Activated T-cell treated with anti-CD3 and anti-CD28 coated beads, Interleukin-2, amount 50 U/mL, for 1 hour (primary cell): ENCODE measurements around the gene MID2.
"Not testable (repeated sequence)": the region's sequence is repeated elsewhere in the genome, so short reads cannot be mapped to it uniquely, and the experiment has no call there.

ENCODE experiments used
- DNase-seq: peaks from one replicate; pipeline ENCODE4 v3.0.0-alpha.2; 2020

Gene MID2, protein sequence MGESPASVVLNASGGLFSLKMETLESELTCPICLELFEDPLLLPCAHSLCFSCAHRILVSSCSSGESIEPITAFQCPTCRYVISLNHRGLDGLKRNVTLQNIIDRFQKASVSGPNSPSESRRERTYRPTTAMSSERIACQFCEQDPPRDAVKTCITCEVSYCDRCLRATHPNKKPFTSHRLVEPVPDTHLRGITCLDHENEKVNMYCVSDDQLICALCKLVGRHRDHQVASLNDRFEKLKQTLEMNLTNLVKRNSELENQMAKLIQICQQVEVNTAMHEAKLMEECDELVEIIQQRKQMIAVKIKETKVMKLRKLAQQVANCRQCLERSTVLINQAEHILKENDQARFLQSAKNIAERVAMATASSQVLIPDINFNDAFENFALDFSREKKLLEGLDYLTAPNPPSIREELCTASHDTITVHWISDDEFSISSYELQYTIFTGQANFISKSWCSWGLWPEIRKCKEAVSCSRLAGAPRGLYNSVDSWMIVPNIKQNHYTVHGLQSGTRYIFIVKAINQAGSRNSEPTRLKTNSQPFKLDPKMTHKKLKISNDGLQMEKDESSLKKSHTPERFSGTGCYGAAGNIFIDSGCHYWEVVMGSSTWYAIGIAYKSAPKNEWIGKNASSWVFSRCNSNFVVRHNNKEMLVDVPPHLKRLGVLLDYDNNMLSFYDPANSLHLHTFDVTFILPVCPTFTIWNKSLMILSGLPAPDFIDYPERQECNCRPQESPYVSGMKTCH

DNA sequence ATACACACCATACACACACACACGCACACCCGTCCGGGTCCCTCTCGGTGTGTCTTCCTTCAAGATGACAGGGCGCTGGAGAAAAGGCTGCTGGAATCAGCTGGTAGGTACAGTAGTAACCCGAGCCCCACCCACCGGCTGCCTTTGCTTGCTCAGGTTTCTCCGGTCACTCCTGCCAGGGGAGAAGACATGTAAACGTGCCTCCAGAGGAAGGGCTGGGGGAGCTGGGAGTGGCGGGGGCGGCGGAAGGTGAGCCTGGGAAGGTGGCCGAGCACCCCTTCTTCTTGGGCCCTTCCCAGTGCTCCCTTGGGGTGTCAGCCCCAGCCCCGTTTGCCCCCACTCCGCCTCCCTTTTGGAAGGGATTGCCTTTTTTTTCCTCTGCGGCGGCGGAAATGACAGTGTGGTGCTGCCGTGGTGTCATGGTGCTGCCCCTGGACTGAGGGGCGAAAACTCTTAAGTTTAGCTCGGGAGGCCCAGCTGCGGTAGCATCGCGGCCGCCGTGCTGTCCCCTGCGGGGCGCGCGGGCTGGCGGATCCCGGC lies at the start of gene MID2:
Gene MID2 (plus strand): TSS at position 169 of the 540 bp plus-strand sequence. CDS start 561 bp downstream, outside the sequence.
- DNase-seq: peak; percentile 61

- DNase-seq: peak; percentile 67
Observed at GRCh38 chrX:107776649-107777535, 48.8 kb upstream of the MID2 start.

DNA sequence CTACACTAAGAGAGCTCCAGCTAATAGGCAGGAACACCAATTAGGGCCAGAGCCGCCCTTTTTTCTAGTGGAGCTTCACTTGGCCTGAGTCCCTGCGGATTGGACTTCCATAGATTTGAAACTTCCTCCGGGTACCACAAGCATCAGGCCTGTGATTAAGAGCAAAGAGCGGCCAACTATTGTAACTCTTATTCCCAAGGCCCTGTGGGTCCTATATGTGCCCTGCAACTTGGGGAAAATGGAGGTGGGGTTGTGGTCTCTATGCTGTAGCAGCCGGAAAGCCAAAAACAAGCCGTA lies 48.2 kb upstream of the MID2 start, which contains the start of gene NCBP2L:
Gene NCBP2L (plus strand): TSS at position 198 of the 297 bp plus-strand sequence. CDS start 16,488 bp downstream, outside the sequence.
- DNase-seq: no peak

DNA sequence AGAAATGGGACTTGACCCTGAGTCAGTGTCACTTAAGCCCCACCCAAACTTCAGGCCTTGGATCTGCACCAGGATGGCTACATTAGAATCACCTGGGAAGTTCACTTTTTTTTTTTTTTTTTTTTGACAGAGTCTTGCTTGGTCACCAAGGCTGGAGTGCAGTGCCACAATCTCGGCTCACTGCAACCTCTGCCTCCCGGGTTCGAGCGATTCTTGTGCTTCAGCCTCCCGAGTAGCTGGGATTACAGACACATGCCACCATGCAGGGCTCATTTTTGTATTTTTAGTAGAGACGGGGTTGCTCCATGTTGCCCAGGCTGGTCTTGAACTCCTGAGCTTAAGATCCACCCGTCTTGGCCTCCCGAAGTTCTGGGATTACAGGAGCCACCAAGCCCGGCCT lies 45.1 kb upstream of the MID2 start:
- no peak for DNase-seq

DNA sequence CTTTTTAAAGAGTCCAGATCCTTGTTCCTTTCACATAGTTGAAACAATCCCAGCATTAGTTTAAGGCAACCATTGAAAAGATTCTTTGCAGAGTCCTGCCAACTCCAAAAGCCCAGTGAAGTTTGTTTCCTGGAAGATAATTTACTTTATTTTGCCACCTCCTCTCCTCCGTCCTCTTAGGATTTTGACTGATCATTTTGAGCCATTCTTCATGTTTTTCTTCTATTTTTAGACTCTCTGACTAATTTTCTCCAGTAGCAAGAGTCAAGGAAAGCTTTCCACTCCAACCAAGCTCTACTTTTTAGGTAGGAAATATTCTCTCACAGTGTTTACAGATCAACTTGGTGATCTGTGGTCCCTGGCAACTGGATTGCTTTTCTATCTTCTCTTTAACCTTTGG lies 37.8 kb upstream of the MID2 start:
- DNase-seq: no peak

- DNase-seq: no peak
Observed at GRCh38 chrX:107804427-107804826, 21.2 kb upstream of the MID2 start.

DNA sequence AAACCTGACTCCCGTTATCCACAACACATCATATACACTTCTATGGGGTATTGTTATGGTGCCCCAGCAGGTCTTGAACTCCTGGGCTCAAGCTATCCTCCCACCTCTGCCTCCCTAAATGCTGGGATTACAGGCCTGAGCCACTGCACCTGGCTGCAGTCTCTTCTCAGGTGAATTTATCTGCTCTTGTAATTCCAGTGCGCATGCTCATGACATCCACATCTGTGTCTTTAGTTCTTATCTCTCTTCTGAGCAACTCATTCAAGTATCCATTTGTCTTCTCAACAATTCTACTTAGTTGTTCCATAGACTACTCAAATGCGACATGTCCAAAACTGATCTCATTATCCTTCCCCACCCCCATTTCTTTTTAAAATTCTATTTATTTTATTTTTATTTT lies 20.5 kb upstream of the MID2 start:
- no peak for DNase-seq

GRCh38 chrX:107810053-107810452 lies 15.6 kb upstream of the MID2 start:
- DNase-seq: not testable (repeated sequence)

GRCh38 chrX:107818900-107819521 lies 6.7 kb upstream of the MID2 start:
- no peak for DNase-seq

DNA sequence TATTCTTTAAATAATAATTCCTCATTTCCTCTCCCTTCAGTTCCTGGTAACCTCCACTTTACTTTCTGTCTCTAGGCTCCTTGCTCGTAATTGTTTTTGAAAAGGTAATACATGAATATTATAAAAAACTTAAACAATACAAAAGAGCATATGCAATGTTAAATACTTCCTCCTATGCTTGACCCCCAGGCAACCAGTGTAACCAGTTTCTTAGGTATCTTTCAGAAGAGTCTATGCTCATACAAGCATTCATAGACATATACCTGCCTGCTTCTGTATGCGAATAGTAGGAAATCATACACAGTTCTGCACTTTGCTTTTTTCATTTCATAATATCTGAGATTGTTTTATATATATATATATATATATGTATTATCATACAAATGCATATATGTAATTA lies 2.6 kb upstream of the MID2 start:
- DNase-seq: no peak

- DNase-seq: no peak
Observed at GRCh38 chrX:107823456-107823855, 2.2 kb upstream of the MID2 start.

DNA sequence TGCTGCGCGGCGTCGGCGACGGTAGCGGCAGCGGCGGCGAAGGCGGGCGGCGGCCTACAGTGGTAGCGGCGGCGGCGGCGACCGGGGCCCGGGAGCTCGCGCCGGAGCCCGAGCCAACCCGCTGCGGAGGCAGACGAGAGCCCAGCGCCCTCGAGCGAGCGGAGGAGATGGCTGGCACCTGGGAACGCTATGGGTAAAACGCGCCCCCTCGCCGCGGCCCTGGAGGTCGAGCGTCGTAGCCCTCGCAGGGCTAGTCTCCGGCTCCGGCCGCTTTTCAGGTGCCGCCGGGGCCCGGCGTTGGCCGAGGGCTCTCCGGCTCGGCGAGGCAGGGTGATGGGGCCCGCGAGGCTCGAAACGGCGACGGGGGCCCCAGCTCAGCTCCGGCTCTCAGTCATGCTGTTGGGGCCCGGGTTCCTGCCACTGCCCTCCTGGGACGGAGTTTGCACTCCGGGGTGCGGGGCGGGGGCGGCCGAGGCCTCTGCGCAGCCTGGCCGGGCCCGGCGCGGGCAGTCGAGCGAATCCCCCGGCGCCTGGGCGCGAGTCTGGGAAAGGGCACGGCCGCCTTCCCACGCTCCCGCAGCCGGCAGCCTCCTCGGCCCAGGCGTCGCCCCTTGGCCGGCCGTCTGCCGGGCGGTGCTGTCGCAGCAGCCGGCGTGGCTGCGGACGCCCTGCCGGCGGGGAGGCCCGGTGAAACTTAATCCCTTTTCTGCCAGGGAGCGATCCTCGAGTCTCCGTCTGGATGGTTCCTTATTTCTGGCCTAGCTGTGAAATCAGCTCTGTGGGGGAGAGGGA lies 768 bp downstream of the MID2 start:
- DNase-seq: peak; percentile 60

DNA sequence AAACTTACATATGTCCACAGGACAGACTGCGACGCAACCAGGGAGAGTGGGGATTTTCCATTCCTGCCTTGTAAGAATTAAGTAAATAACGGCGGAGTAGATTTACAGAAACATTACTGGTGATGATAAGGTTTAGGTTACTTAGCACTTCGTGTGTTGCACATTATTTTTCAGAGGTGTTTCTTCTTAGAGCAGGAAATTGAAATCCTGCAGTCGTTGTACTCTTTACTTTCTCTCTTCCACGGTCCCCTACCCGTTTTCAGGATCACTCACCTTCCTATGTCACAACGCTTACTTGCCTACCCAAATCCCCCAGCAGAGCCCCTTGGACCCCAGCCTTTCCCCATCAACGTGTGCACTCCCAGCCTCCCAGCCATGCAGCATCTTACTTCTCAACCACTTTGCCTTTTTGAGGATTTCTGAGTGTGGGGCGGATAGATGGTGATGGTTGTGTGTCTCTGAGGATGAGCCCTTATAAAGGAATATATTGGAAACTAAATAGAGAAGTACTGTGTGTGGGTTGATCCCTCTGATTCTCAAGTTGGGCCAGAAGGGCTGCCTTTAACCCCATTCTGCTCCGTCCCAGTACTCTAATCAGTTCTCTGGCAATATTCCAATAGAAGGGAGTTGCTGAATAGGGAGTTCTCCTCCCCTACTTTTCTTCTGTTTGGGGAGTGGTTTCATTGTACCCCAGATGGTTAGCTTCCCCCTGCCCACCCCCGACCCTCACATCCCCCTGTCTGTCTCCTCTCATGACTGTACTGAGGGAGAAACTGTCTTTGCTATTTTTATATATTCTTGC lies 1.6 kb downstream of the MID2 start:
- no peak for DNase-seq

- DNase-seq: no peak
Observed at GRCh38 chrX:107827852-107828251, 2.2 kb downstream of the MID2 start.

- DNase-seq: no peak
Observed at GRCh38 chrX:107829878-107830277, 4.2 kb downstream of the MID2 start.

- no peak for DNase-seq
Observed at GRCh38 chrX:107831071-107831730, 5.5 kb downstream of the MID2 start.

DNA sequence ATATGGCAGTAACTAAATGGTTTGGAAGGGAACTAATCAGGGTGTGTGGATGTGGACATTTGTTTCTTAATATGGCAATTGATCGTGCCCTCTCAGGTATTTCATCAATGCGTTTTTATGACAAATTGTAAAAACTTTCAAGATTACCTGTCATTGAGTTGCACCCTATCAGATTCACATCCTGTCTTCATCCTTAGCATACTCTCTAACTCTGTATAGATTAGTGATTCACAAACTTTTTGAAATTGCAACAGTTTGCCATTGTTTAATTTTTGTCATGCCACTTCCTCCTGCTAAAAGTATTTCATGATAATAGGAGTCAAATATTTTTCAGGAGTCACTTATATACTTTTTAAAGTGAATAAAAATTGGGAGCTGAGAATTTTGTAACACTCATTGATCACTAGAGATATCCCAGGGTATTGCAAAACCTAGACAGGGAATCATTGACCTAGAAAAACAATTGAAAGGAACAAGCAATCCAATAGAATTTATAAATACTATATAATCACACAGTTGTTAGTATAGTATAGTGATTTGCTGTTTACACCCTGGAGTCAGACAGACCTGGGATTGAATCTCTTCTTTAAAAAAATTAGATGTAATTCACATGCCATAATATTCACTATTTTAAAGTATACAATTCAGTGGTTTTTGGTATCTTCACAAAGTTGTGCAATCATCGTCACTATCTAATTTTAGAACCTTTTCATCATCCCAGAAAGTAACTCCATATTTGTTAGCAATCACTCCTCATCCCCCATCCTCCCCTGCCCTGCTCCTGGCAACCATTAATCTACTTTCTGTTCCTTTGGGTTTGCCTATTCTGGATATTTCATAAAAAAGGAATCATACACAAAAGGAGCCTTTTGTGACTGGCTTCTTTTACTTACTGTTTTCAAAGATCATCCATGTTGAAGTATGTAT lies 8.9 kb downstream of the MID2 start:
- DNase-seq: no peak

DNA sequence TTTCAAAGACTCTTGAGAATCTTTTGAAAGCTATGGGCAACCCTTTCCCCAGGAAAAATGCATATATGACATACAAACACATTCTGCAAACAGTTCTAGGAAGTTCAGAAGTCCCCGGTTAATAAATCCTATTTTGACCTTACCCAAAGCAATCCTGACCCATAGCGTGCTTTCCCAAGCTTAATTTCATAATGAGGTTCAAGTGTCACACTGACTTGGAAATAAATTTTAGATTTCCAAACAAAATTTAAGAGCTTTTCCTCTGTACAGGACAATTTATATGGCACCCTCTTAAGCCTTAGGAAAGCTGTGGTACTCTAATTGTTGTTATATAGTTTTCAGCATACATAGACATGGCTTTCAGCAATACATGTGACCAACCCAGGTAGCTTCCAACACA lies 11.3 kb downstream of the MID2 start:
- DNase-seq: no peak

DNA sequence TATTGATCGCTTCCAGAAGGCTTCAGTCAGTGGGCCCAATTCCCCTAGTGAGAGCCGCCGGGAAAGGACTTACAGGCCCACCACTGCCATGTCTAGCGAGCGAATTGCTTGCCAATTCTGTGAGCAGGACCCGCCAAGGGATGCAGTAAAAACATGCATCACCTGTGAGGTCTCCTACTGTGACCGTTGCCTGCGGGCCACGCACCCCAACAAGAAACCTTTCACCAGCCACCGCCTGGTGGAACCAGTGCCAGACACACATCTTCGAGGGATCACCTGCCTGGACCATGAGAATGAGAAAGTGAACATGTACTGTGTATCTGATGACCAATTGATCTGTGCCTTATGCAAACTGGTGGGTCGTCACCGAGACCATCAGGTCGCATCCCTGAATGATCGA lies 15.3 kb downstream of the MID2 start:
- DNase-seq: no peak
